ENCODE data around the gene LHPP.

The LHPP gene

DNA sequence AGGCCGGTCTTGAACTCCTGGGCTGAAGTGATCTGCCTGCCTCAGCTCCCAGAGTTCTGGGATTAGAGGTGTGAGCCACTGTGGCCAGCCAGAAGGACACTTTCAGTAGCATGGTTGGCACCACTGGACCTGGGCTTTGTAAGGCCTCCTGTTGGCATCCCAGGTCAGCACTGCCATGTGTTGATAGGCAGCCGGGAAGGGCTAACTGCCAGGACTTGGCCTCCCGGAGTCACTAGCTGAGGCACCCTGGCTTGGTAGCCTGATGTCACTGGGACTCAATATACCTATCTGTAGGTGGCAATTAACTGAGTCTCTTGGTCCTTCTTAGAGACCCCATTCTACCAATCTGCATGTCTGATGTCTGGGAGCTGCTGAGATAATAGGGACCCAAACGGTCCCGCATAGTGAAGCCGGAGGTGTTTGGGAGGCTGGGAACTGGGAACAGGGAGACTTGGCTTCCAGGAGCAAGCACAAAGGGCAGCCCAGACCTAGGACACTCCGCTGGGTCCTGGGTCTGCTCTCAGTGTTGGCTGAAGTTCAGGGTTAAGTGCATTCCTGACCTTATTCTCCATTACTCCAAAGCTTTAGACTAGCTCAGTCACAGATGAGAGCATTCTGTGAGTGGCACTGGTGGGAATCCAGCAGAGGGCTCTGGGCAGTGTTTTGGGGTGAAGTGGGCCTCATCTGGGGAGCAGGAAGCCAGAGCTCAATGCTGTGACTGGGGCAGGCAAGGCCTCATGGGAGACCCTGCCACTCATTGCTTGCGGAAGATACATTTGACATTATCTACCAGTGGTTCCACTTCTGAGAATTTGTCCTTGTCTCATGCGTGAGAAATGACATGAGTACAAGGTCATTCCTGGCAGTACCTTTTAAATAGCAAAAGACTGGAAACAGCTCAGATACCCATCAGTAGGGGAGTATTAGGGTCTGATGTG lies 2.7 kb downstream of the LHPP start:
- Histone ChIP-seq H3K9ac (ENCODE audit: insufficient read length) (no peak overlapping the region), H3K4me3 (no peak overlapping the region), H3K27ac (no peak overlapping the region), H3K9me3 (ENCODE audit: low read depth, low read length) (no peaks in the 10 kb centered on the region), H3K36me3 (ENCODE audit: insufficient read depth, low read length) (no peaks in the 10 kb centered on the region)
- TF ChIP-seq POLR2AphosphoS5 (IDR thresholded peaks at IDR 0.05; ENCODE audit: borderline replicate concordance, low read depth, low read length) (no peak), FOXP2 (optimal IDR thresholded peaks at IDR 0.05; ENCODE audit: control extremely low read depth, extremely low read length, insufficient read depth) (no peak), EZH2 (IDR thresholded peaks at IDR 0.05) (no peak)
- DNase-seq (ENCODE audit: low read depth, low spot score) = no peak

- no peak overlapping the region for H3K27ac ChIP-seq
- H3K9me3 ChIP-seq (ENCODE audit: low read depth, low read length) = no peaks in the 10 kb centered on the region
- DNase-seq (ENCODE audit: low read depth, low spot score) = no peak
- H3K4me3 ChIP-seq = no peak overlapping the region
- TF ChIP-seq EZH2 (IDR thresholded peaks at IDR 0.05) (no peak), POLR2AphosphoS5 (IDR thresholded peaks at IDR 0.05; ENCODE audit: borderline replicate concordance, low read depth, low read length) (no peak), FOXP2 (optimal IDR thresholded peaks at IDR 0.05; ENCODE audit: control extremely low read depth, extremely low read length, insufficient read depth) (no peak)
- H3K9ac ChIP-seq (ENCODE audit: insufficient read length) = no peak overlapping the region
- no peaks in the 10 kb centered on the region for H3K36me3 ChIP-seq (ENCODE audit: insufficient read depth, low read length)
These were observed 3.6 kb downstream of the LHPP start for GRCh38 chr10:124465003-124465776.

DNA sequence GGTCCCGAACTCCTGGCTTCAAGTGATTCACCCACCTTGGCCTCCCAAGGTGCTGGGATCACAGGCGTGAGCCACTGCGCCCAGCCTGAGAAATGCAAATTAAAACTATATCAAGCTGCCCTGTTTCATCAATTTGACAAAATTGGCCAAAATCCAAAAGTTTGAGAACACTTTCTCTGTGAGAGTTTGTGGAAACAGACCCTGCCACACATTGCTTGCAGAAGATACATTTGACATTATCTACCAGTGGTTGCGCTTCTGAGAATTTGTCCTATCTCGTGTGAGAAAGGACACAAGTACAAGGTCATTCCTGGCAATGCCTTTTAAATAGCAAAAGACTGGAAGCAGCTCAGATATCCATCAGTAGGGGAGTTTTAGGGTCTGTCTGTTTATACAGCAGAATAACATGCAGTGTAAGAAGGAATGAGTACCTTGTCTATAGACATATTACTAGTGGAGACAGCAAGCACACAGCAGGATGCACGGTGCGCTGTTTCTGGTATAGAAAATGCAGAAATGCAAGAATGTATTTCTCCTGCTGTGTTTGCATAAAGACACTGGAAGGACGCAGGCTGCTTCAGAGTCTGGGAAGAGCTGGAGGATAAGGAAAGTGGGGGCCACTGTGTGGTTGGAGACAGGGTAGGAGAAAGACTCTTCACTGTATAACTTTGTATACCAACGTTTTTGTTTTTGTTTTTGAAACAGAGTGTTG lies 4.3 kb downstream of the LHPP start:
- TF ChIP-seq EZH2 (IDR thresholded peaks at IDR 0.05) = no peak
- TF ChIP-seq FOXP2 (optimal IDR thresholded peaks at IDR 0.05; ENCODE audit: control extremely low read depth, extremely low read length, insufficient read depth) = no peak
- no peak for TF ChIP-seq POLR2AphosphoS5 (IDR thresholded peaks at IDR 0.05; ENCODE audit: borderline replicate concordance, low read depth, low read length)
- Histone ChIP-seq H3K9me3 (ENCODE audit: low read depth, low read length) (no peaks in the 10 kb centered on the region), H3K36me3 (ENCODE audit: insufficient read depth, low read length) (no peaks in the 10 kb centered on the region), H3K27ac (no peak overlapping the region), H3K9ac (ENCODE audit: insufficient read length) (no peak overlapping the region), H3K4me3 (no peak overlapping the region)
- DNase-seq (ENCODE audit: low read depth, low spot score) = no peak

DNA sequence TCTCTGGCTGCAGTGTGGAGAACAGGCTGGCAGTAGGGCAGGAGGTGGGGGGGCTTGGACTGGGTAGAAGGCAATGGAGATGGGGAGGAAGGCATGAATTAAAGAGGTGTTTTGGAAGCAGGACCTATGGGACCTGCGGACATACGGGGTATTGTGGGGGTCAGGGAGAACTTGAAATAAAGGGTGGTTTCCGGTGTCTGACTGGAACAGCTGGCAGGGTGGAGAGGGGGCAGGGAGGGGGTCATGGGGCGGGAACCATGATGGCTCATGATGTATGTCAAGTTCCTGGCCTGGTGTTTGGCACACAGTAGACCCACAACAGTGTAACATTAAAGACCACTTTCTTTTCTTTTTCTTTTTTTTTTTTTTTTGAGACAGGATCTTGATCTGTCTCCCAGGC lies 5.5 kb downstream of the LHPP start:
- Histone ChIP-seq H3K36me3 (ENCODE audit: insufficient read depth, low read length) (no peaks in the 10 kb centered on the region), H3K9ac (ENCODE audit: insufficient read length) (no peak overlapping the region), H3K4me3 (no peak overlapping the region), H3K9me3 (ENCODE audit: low read depth, low read length) (no peaks in the 10 kb centered on the region), H3K27ac (no peak overlapping the region)
- DNase-seq (ENCODE audit: low read depth, low spot score) = no peak
- no peak for TF ChIP-seq POLR2AphosphoS5 (IDR thresholded peaks at IDR 0.05; ENCODE audit: borderline replicate concordance, low read depth, low read length)

DNA sequence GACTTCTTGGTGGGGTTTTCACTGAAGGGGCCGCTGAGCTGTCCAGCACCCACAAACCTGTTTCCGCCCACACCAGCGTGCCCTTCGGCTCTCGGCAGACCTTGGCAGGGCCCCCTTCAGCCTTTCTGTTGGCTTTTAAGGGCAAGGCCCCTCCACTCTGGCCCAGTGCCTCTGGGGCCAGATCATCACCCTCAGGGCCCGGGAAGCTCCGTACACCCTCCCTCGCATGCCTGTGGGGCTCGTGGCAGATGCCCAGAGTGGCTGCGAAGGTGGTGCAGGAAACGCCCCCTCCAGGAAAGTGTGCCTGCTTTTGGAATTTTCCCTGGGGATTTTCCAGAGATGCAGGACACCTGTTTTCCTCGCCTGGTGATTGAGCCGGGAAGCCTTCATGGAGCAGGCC lies 7.0 kb downstream of the LHPP start:
- H3K36me3 ChIP-seq (ENCODE audit: insufficient read depth, low read length) = no peaks in the 10 kb centered on the region
- TF ChIP-seq POLR2AphosphoS5 (IDR thresholded peaks at IDR 0.05; ENCODE audit: borderline replicate concordance, low read depth, low read length) = no peak
- TF ChIP-seq EZH2 (IDR thresholded peaks at IDR 0.05) = no peak
- no peak for TF ChIP-seq FOXP2 (optimal IDR thresholded peaks at IDR 0.05; ENCODE audit: control extremely low read depth, extremely low read length, insufficient read depth)
- H3K4me3 ChIP-seq = no peak overlapping the region
- H3K27ac ChIP-seq = no peak overlapping the region
- H3K9me3 ChIP-seq (ENCODE audit: low read depth, low read length) = no peaks in the 10 kb centered on the region
- DNase-seq (ENCODE audit: low read depth, low spot score) = no peak
- H3K9ac ChIP-seq (ENCODE audit: insufficient read length) = no peak overlapping the region

DNA sequence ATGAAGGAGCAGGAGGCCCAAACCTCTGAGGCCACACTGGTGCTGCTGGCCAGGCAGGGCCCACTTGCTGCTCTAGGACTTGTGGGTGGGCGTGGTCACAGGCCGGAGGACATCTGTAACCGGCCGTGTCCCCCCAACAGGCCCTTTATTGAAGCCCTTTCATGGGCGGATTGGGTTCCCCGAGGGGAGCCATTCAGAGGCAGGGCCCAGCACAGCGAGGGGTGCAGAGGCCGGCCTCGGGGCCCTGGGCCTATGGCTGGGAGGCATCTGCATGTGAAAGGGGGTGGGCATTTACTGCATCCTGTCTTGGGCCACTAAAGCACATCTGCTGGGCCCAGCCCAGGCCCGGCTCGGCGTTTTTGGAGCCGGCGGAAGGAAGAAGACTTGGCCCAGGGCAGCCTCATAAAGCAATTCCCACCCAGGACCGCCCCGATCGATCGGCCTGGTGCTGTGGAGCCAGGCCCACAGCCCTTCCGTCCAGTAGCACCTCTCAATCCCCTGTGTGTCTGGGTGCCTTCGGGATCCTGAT lies 8.4 kb downstream of the LHPP start:
- no peak overlapping the region for H3K9ac ChIP-seq (ENCODE audit: insufficient read length)
- H3K27ac ChIP-seq = no peak overlapping the region
- H3K4me3 ChIP-seq = no peak overlapping the region
- H3K9me3 ChIP-seq (ENCODE audit: low read depth, low read length) = no peaks in the 10 kb centered on the region
- TF ChIP-seq FOXP2 (optimal IDR thresholded peaks at IDR 0.05; ENCODE audit: control extremely low read depth, extremely low read length, insufficient read depth) (no peak), POLR2AphosphoS5 (IDR thresholded peaks at IDR 0.05; ENCODE audit: borderline replicate concordance, low read depth, low read length) (no peak)
- DNase-seq (ENCODE audit: low read depth, low spot score) = no peak
- H3K36me3 ChIP-seq (ENCODE audit: insufficient read depth, low read length) = no peaks in the 10 kb centered on the region

GRCh38 chr10:124470544-124471434 lies 9.2 kb downstream of the LHPP start:
- H3K4me3 ChIP-seq = no peak overlapping the region
- no peaks in the 10 kb centered on the region for H3K36me3 ChIP-seq (ENCODE audit: insufficient read depth, low read length)
- TF ChIP-seq POLR2AphosphoS5 (IDR thresholded peaks at IDR 0.05; ENCODE audit: borderline replicate concordance, low read depth, low read length) (no peak), EZH2 (IDR thresholded peaks at IDR 0.05) (no peak), FOXP2 (optimal IDR thresholded peaks at IDR 0.05; ENCODE audit: control extremely low read depth, extremely low read length, insufficient read depth) (no peak)
- no peak overlapping the region for H3K9ac ChIP-seq (ENCODE audit: insufficient read length)
- no peak for DNase-seq (ENCODE audit: low read depth, low spot score)
- no peaks in the 10 kb centered on the region for H3K9me3 ChIP-seq (ENCODE audit: low read depth, low read length)
- H3K27ac ChIP-seq = no peak overlapping the region

Measured in SK-N-MC (cell line).